HL-60 (cell line): ENCODE data around the gene NHP2.

Source experiments
- CTCF ChIP-seq: IDR thresholded peaks from one replicate; pipeline ENCODE4 v1.5.1; 2011; ENCODE audit warnings: low read length, control low read depth, inconsistent platforms; ENCODE audit not compliant: insufficient read depth
- POLR2AphosphoS5 ChIP-seq: IDR thresholded peaks from 2 replicates; pipeline ENCODE4 v1.6.1; 2012; ENCODE audit warnings: low read depth
- SPI1 ChIP-seq: IDR thresholded peaks from 2 replicates; pipeline ENCODE4 v1.6.1; 2012; ENCODE audit warnings: low read depth, mild to moderate bottlenecking, borderline replicate concordance

GRCh38 chr5:178119915-178120606, 33.6 kb downstream of the NHP2 start:
- TF ChIP-seq SPI1 (no peak), CTCF (no peak), POLR2AphosphoS5 (no peak)
